Right lobe of liver (tissue), 4 donors: ENCODE data around the gene GRWD1.

Experiments used
- POLR2A ChIP-seq: fragments of 450-650 bp; IDR thresholded peaks from one replicate; pipeline ENCODE4 v1.6.1; 2017; ENCODE audit warnings: antibody characterized with exemption, mild to moderate bottlenecking
- TF ChIP-seq, protein P1 (sequence below), 4 donors: fragments of 200-600 bp in 3 of 4; fragments of 450-650 bp in 1 of 4; IDR thresholded peaks; one replicate each; pipeline versions ENCODE4 v1.5.1 to v1.8.0; 2016 to 2022; ENCODE audit warnings: antibody characterized with exemption in 4 of 4, mild to moderate bottlenecking in 2 of 4
- donor health status: DM: no; HTN: no; CAD: no.
- donor health status: DM: no; HTN: no; CAD: no.
- donor health status: DM: no; HTN: yes; CAD: no.

- TF ChIP-seq, protein P1, sequence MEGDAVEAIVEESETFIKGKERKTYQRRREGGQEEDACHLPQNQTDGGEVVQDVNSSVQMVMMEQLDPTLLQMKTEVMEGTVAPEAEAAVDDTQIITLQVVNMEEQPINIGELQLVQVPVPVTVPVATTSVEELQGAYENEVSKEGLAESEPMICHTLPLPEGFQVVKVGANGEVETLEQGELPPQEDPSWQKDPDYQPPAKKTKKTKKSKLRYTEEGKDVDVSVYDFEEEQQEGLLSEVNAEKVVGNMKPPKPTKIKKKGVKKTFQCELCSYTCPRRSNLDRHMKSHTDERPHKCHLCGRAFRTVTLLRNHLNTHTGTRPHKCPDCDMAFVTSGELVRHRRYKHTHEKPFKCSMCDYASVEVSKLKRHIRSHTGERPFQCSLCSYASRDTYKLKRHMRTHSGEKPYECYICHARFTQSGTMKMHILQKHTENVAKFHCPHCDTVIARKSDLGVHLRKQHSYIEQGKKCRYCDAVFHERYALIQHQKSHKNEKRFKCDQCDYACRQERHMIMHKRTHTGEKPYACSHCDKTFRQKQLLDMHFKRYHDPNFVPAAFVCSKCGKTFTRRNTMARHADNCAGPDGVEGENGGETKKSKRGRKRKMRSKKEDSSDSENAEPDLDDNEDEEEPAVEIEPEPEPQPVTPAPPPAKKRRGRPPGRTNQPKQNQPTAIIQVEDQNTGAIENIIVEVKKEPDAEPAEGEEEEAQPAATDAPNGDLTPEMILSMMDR (IDR thresholded peaks at IDR 0.05), result no peak
- no peak for TF ChIP-seq POLR2A
Measured at GRCh38 chr19:48498595-48499311, 53.0 kb downstream of the GRWD1 start.
